ENCODE data around the gene TASP1. TPM values are rescaled to one million over a fixed set of nuclear protein-coding genes. Genes with fewer than 3 reads are reported as not detected.

TASP1 gene
- total RNA-seq, 1 experiment from 2014 or later = 8.9 TPM

GRCh38 chr20:13525225-13525940 is 113.3 kb downstream of the TASP1 start:
- POLR2A ChIA-PET = no interaction called here
- no peak overlapping the region for H3K4me3 ChIP-seq (ENCODE audit: low read depth in 2 of 2, low read length in 2 of 2)

GRCh38 chr20:13524339-13524738 is 114.4 kb downstream of the TASP1 start:
- in situ Hi-C loops (cut with HindIII; ENCODE audit: low pct_unique_long_range_greater_than_20kb, low sequenced_read_pairs) = no loop called here
- Histone ChIP-seq H3K4me1 (ENCODE audit: control insufficient read depth, insufficient read depth, low read length) (no peaks in the 10 kb centered on the region), H3K4me3 (ENCODE audit: low read depth in 2 of 2, low read length in 2 of 2) (no peak overlapping the region), H3K36me3 (ENCODE audit: control insufficient read depth, insufficient read depth, low read length) (no peaks in the 10 kb centered on the region), H3K9me3 (ENCODE audit: control insufficient read depth, insufficient read depth, low read depth, low read length) (no peaks in the 10 kb centered on the region), H3K27me3 (ENCODE audit: control insufficient read depth, insufficient read depth, low read length) (no peaks in the 10 kb centered on the region), H3K27ac (ENCODE audit: low read length) (no peak overlapping the region)
- ATAC-seq = no peak
- ChIA-PET CTCF (no interaction called here), POLR2A (no interaction called here)
- no peak for TF ChIP-seq REST (IDR thresholded peaks at IDR 0.05; ENCODE audit: insufficient read depth in 1 of 2, low read depth in 2 of 2, low read length in 1 of 2)
- no peak for DNase-seq (ENCODE audit: low read depth, low spot score)
- intact Hi-C loops (cut with micrococcal nuclease; ENCODE audit: unreplicated experiment) = no loop called here
- BruUV-seq (replicated peaks) = no TSS peak

More at GRCh38 chr20:13525225-13525940, 113.3 kb downstream of the TASP1 start:
- intact Hi-C loops (cut with micrococcal nuclease; ENCODE audit: unreplicated experiment) = no loop called here
- in situ Hi-C loops (cut with HindIII; ENCODE audit: low pct_unique_long_range_greater_than_20kb, low sequenced_read_pairs) = no loop called here
- ATAC-seq (no peak), DNase-seq (ENCODE audit: low read depth, low spot score) (no peak)
- no TSS peak for BruUV-seq (replicated peaks)
- Histone ChIP-seq H3K36me3 (ENCODE audit: control insufficient read depth, insufficient read depth, low read length) (no peaks in the 10 kb centered on the region), H3K4me1 (ENCODE audit: control insufficient read depth, insufficient read depth, low read length) (no peaks in the 10 kb centered on the region), H3K9me3 (ENCODE audit: control insufficient read depth, insufficient read depth, low read depth, low read length) (no peaks in the 10 kb centered on the region), H3K27ac (ENCODE audit: low read length) (no peak overlapping the region), H3K27me3 (ENCODE audit: control insufficient read depth, insufficient read depth, low read length) (no peaks in the 10 kb centered on the region)
- CTCF ChIA-PET = no interaction called here
- no peak for TF ChIP-seq REST (IDR thresholded peaks at IDR 0.05; ENCODE audit: insufficient read depth in 1 of 2, low read depth in 2 of 2, low read length in 1 of 2)
- no peak for TF ChIP-seq CTCF (IDR thresholded peaks at IDR 0.05)
- no peak for TF ChIP-seq TCF7L2 (IDR thresholded peaks at IDR 0.05; ENCODE audit: low read depth, low read length)
- TF ChIP-seq SIN3A (IDR thresholded peaks at IDR 0.05; ENCODE audit: borderline replicate concordance, insufficient read depth, low read depth, low read length) = no peak
- no peak for TF ChIP-seq POLR2AphosphoS5 (IDR thresholded peaks at IDR 0.05; ENCODE audit: low read depth, low read length)

Data from Panc1 (cell line).